HEK293 (cell line): ENCODE measurements around the gene SRPK1.

Experiments used
- CTCF ChIP-seq: fragments of 450-650 bp; formaldehyde crosslinking; IDR thresholded peaks from 2 replicates; pipeline ENCODE4 v1.5.1; 2016; ENCODE audit warnings: missing biosample characterization, missing genetic modification characterization
- PRDM6 ChIP-seq: fragments of 450-650 bp; formaldehyde crosslinking; IDR thresholded peaks from 2 replicates; pipeline ENCODE4 v1.5.1; 2017; ENCODE audit warnings: missing biosample characterization, missing genetic modification characterization
- REST ChIP-seq: fragments of 450-650 bp; formaldehyde crosslinking; IDR thresholded peaks from 2 replicates; pipeline ENCODE4 v1.5.1; 2016; ENCODE audit warnings: missing biosample characterization, missing genetic modification characterization
- ZBTB44 ChIP-seq: fragments of 450-650 bp; IDR thresholded peaks from 2 replicates; pipeline ENCODE4 v1.5.1; 2018; ENCODE audit warnings: missing biosample characterization, mild to moderate bottlenecking, missing genetic modification characterization
- ZBTB6 ChIP-seq: fragments of 450-650 bp; formaldehyde crosslinking; IDR thresholded peaks from 2 replicates; pipeline ENCODE4 v1.5.1; 2017; ENCODE audit warnings: missing biosample characterization, missing genetic modification characterization
- ZNF157 ChIP-seq: fragments of 450-650 bp; formaldehyde crosslinking; IDR thresholded peaks from 2 replicates; pipeline ENCODE4 v1.5.1; 2016; ENCODE audit warnings: missing biosample characterization, missing genetic modification characterization
- ZNF214 ChIP-seq: fragments of 450-650 bp; formaldehyde crosslinking; IDR thresholded peaks from 2 replicates; pipeline ENCODE4 v1.5.1; 2017; ENCODE audit warnings: missing biosample characterization, mild to moderate bottlenecking, missing genetic modification characterization, borderline replicate concordance
- ZNF830 ChIP-seq: fragments of 450-650 bp; IDR thresholded peaks from 2 replicates; pipeline ENCODE4 v1.5.0; 2018; ENCODE audit warnings: missing biosample characterization, missing genetic modification characterization, low read depth, mild to moderate bottlenecking, moderate library complexity

- TF ChIP-seq CTCF (tag by site-specific recombination): no peak
- no peak for TF ChIP-seq ZNF157
- TF ChIP-seq PRDM6 (tag by site-specific recombination): no peak
- no peak for TF ChIP-seq ZBTB6
- TF ChIP-seq REST (tag by site-specific recombination): no peak
- no peak for TF ChIP-seq ZBTB44 (tag by site-specific recombination)
- TF ChIP-seq ZNF214 (tag by site-specific recombination): no peak
- no peak for TF ChIP-seq ZNF830 (tag by site-specific recombination)
Measured at GRCh38 chr6:35787266-35788218, 133.4 kb downstream of the SRPK1 start.
